Stimulated activated CD4-positive, alpha-beta T cell treated with anti-CD3 and anti-CD28 coated beads, Interleukin-4, amount 100 ng/mL, for 4 hours (primary cell): Measurements from ENCODE around the gene MAN2A1.
A peak's percentile ranks its signal among the peaks of the same experiment; 100 is the strongest.

Experiments used
- DNase-seq, 2 experiments: peaks; one replicate each; pipeline ENCODE4 v3.0.0-alpha.2; 2020

The MAN2A1 gene

GRCh38 chr5:109682383-109682782 lies 7.3 kb upstream of the MAN2A1 start:
- DNase-seq, result no peak

- no peak for DNase-seq
These were observed 3.8 kb upstream of the MAN2A1 start for GRCh38 chr5:109685916-109686315.

- DNase-seq, result no peak
These were observed 1.1 kb upstream of the MAN2A1 start for GRCh38 chr5:109688630-109688969.

GRCh38 chr5:109688970-109689739 lies 572 bp upstream of the MAN2A1 start:
- DNase-seq, result peak; percentile 74 to 76

- peak; percentile 18 to 43 for DNase-seq
These were observed 681 bp downstream of the MAN2A1 start for GRCh38 chr5:109690242-109690974.

- DNase-seq, result peak; percentile 38 to 42
These were observed 1.3 kb downstream of the MAN2A1 start for GRCh38 chr5:109690975-109691574.

GRCh38 chr5:109691996-109692395 lies 2.3 kb downstream of the MAN2A1 start:
- no peak for DNase-seq

- no peak for DNase-seq
These were observed 3.1 kb downstream of the MAN2A1 start for GRCh38 chr5:109692852-109693251.

GRCh38 chr5:109693535-109694400 lies 4.0 kb downstream of the MAN2A1 start:
- DNase-seq, result no peak

- DNase-seq, result no peak
These were observed 4.7 kb downstream of the MAN2A1 start for GRCh38 chr5:109694451-109694891.

- no peak for DNase-seq
These were observed 5.5 kb downstream of the MAN2A1 start for GRCh38 chr5:109695005-109695926.

- no peak for DNase-seq
These were observed 7.6 kb downstream of the MAN2A1 start for GRCh38 chr5:109697339-109697738.

GRCh38 chr5:109700516-109701153 lies 10.9 kb downstream of the MAN2A1 start:
- no peak for DNase-seq

- no peak for DNase-seq
These were observed 11.5 kb downstream of the MAN2A1 start for GRCh38 chr5:109701252-109701651.

- DNase-seq, result no peak
These were observed 12.1 kb downstream of the MAN2A1 start for GRCh38 chr5:109701792-109702191.

- DNase-seq, result no peak
These were observed 13.4 kb downstream of the MAN2A1 start for GRCh38 chr5:109703166-109703565.

GRCh38 chr5:109703829-109704228 lies 14.1 kb downstream of the MAN2A1 start:
- no peak for DNase-seq

GRCh38 chr5:109704282-109704952 lies 14.7 kb downstream of the MAN2A1 start:
- no peak for DNase-seq

- no peak for DNase-seq
These were observed 15.9 kb downstream of the MAN2A1 start for GRCh38 chr5:109705596-109705995.

- DNase-seq, result no peak
These were observed 16.4 kb downstream of the MAN2A1 start for GRCh38 chr5:109706095-109706494.

GRCh38 chr5:109707531-109707930 lies 17.8 kb downstream of the MAN2A1 start:
- no peak for DNase-seq
